ENCODE measurements around the gene CNOT6L. TPM values are rescaled to one million over a fixed set of nuclear protein-coding genes. Genes with fewer than 3 reads are reported as not detected.

Gene CNOT6L
- total RNA-seq, 1 experiment from 2014 or later: 29.4 TPM

DNA sequence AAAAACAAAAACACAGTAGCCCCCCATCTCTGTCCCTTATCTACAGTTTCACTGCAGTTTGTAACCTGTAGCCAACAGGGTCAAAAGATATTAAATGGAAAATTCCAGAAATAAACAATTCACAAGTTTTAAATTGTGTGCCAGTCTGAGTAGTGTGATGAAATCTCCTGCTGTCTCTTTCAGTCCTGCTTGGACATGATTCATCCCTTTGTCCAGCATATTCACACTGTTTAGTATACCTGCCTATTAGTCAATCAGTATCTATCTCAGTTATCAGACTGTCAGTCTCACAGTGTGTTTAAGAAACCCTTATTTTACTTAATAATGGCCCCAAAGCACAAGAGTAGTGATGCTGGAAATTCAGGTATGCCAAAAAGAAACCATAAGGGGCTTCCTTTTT, 21.9 kb downstream of the CNOT6L start:
- Histone ChIP-seq H3K27ac (ENCODE audit: low read depth, low read length) (no peak overlapping the region), H3K27me3 (ENCODE audit: insufficient read depth, low read length) (no peaks in the 10 kb centered on the region), H3K79me2 (ENCODE audit: insufficient read depth, low read length) (peaks cover 56% of the 10 kb centered on the region), H3K4me2 (ENCODE audit: low read length) (no peak overlapping the region), H3K9me2 (ENCODE audit: insufficient read depth) (no peaks in the 10 kb centered on the region; the same call in 1 of the 2 replicates), H3K4me3 (replicated peaks in 1 of 2; ENCODE audit: low read depth in 1 of 2, low read length in 2 of 2) (no peak overlapping the region), H2AFZ (ENCODE audit: low read depth, low read length, poor library complexity, severe bottlenecking) (no peak overlapping the region), H4K20me1 (ENCODE audit: insufficient read depth) (no peaks in the 10 kb centered on the region), H3K9ac (ENCODE audit: low read length) (no peak overlapping the region), H3K36me3 (ENCODE audit: control insufficient read depth in 1 of 2, insufficient read depth in 2 of 2, low read length in 2 of 2) (no peaks in the 10 kb centered on the region), H3K4me1 (ENCODE audit: control insufficient read depth in 1 of 2, insufficient read depth in 2 of 2, low read length in 2 of 2) (no peaks in the 10 kb centered on the region), H3K9me3 (ENCODE audit: control insufficient read depth in 1 of 2, insufficient read depth in 1 of 2, low read depth in 1 of 2, low read length in 2 of 2) (no peaks in the 10 kb centered on the region)
- intact Hi-C loops (cut with micrococcal nuclease): no loop called here
- ChIA-PET RAD21 (ENCODE audit: low non-redundant PET in 1 of 2, low total read pairs in 2 of 2, uncharacterized antibody in 2 of 2, unreplicated experiment in 2 of 2) (no interaction called here), CTCF (no interaction called here), POLR2A (no interaction called here)
- no peak for ATAC-seq
- DNase-seq (ENCODE audit: low read depth, low spot score): no peak
- TF ChIP-seq, protein P1, sequence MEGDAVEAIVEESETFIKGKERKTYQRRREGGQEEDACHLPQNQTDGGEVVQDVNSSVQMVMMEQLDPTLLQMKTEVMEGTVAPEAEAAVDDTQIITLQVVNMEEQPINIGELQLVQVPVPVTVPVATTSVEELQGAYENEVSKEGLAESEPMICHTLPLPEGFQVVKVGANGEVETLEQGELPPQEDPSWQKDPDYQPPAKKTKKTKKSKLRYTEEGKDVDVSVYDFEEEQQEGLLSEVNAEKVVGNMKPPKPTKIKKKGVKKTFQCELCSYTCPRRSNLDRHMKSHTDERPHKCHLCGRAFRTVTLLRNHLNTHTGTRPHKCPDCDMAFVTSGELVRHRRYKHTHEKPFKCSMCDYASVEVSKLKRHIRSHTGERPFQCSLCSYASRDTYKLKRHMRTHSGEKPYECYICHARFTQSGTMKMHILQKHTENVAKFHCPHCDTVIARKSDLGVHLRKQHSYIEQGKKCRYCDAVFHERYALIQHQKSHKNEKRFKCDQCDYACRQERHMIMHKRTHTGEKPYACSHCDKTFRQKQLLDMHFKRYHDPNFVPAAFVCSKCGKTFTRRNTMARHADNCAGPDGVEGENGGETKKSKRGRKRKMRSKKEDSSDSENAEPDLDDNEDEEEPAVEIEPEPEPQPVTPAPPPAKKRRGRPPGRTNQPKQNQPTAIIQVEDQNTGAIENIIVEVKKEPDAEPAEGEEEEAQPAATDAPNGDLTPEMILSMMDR (IDR thresholded peaks at IDR 0.05 in 2 of 3, conservative IDR thresholded peaks at IDR 0.05 in 1 of 3; ENCODE audit: borderline replicate concordance in 1 of 3, insufficient read depth in 1 of 3, low read depth in 2 of 3, low read length in 2 of 3): no peak
- TF ChIP-seq ELF1 (IDR thresholded peaks at IDR 0.05; ENCODE audit: borderline replicate concordance, low read depth): no peak
- no TSS peak for BruUV-seq (replicated peaks)

GRCh38 chr4:77795326-77795725, 23.8 kb downstream of the CNOT6L start:
- ATAC-seq: no peak
- DNase-seq (ENCODE audit: low read depth, low spot score): no peak
- H3K79me2 ChIP-seq (ENCODE audit: insufficient read depth, low read length): peaks cover 57% of the 10 kb centered on the region
- ChIA-PET RAD21 (ENCODE audit: low non-redundant PET in 1 of 2, low total read pairs in 2 of 2, uncharacterized antibody in 2 of 2, unreplicated experiment in 2 of 2) (no interaction called here), POLR2A (no interaction called here), CTCF (no interaction called here)
- no peaks in the 10 kb centered on the region for H3K27me3 ChIP-seq (ENCODE audit: insufficient read depth, low read length)
- no peaks in the 10 kb centered on the region for H3K36me3 ChIP-seq (ENCODE audit: control insufficient read depth in 1 of 2, insufficient read depth in 2 of 2, low read length in 2 of 2)
- BruUV-seq (replicated peaks): no TSS peak
- no peaks in the 10 kb centered on the region; the same call in 1 of the 2 replicates for H3K9me2 ChIP-seq (ENCODE audit: insufficient read depth)
- H2AFZ ChIP-seq (ENCODE audit: low read depth, low read length, poor library complexity, severe bottlenecking): no peak overlapping the region
- intact Hi-C loops (cut with micrococcal nuclease): no loop called here
- H4K20me1 ChIP-seq (ENCODE audit: insufficient read depth): no peaks in the 10 kb centered on the region
- TF ChIP-seq ATF3 (IDR thresholded peaks at IDR 0.05) (no peak), REST (IDR thresholded peaks at IDR 0.05; ENCODE audit: low read depth) (no peak), FOSL1 (IDR thresholded peaks at IDR 0.05; ENCODE audit: low read depth) (no peak), JUND (IDR thresholded peaks at IDR 0.05) (no peak)
- no peak overlapping the region for H3K4me3 ChIP-seq (replicated peaks in 1 of 2; ENCODE audit: low read depth in 1 of 2, low read length in 2 of 2)
- no peaks in the 10 kb centered on the region for H3K9me3 ChIP-seq (ENCODE audit: control insufficient read depth in 1 of 2, insufficient read depth in 1 of 2, low read depth in 1 of 2, low read length in 2 of 2)
- no peak overlapping the region for H3K9ac ChIP-seq (ENCODE audit: low read length)
- H3K4me2 ChIP-seq (ENCODE audit: low read length): no peak overlapping the region
- H3K4me1 ChIP-seq (ENCODE audit: control insufficient read depth in 1 of 2, insufficient read depth in 2 of 2, low read length in 2 of 2): no peaks in the 10 kb centered on the region
- H3K27ac ChIP-seq (ENCODE audit: low read depth, low read length): no peak overlapping the region

All from HCT116 (cell line).